GM12874 (cell line): ENCODE results near the gene EPS8.

ENCODE experiments used
- TF ChIP-seq, protein P1 (sequence below): IDR thresholded peaks from 2 replicates; pipeline ENCODE4 v1.5.1; 2011; ENCODE audit warnings: low read depth, mild to moderate bottlenecking, control low read depth, low read length, moderate library complexity; ENCODE audit not compliant: insufficient read depth

EPS8 gene

GRCh38 chr12:15669256-15669948 is 119.8 kb downstream of the EPS8 start:
- TF ChIP-seq, protein P1, sequence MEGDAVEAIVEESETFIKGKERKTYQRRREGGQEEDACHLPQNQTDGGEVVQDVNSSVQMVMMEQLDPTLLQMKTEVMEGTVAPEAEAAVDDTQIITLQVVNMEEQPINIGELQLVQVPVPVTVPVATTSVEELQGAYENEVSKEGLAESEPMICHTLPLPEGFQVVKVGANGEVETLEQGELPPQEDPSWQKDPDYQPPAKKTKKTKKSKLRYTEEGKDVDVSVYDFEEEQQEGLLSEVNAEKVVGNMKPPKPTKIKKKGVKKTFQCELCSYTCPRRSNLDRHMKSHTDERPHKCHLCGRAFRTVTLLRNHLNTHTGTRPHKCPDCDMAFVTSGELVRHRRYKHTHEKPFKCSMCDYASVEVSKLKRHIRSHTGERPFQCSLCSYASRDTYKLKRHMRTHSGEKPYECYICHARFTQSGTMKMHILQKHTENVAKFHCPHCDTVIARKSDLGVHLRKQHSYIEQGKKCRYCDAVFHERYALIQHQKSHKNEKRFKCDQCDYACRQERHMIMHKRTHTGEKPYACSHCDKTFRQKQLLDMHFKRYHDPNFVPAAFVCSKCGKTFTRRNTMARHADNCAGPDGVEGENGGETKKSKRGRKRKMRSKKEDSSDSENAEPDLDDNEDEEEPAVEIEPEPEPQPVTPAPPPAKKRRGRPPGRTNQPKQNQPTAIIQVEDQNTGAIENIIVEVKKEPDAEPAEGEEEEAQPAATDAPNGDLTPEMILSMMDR = no peak

DNA sequence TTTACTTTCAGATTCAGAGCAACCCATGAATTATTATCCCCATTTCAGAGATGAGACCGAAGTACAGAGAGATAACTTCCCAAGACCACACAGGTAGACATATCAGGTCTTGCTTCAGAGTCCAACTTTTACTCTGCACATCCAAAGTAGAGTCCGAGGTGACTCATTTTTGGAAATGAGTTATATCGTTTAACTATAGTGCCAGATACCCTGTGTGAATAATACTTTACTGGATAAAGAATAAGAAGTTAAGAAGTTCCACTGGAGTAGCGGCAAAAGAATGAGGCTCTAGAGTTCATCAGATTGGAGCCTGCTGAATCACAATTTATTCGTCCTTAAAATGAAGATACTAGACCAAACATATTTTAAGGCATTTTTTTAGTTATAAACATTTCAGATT is 124.7 kb downstream of the EPS8 start:
- TF ChIP-seq, protein P1 = no peak

DNA sequence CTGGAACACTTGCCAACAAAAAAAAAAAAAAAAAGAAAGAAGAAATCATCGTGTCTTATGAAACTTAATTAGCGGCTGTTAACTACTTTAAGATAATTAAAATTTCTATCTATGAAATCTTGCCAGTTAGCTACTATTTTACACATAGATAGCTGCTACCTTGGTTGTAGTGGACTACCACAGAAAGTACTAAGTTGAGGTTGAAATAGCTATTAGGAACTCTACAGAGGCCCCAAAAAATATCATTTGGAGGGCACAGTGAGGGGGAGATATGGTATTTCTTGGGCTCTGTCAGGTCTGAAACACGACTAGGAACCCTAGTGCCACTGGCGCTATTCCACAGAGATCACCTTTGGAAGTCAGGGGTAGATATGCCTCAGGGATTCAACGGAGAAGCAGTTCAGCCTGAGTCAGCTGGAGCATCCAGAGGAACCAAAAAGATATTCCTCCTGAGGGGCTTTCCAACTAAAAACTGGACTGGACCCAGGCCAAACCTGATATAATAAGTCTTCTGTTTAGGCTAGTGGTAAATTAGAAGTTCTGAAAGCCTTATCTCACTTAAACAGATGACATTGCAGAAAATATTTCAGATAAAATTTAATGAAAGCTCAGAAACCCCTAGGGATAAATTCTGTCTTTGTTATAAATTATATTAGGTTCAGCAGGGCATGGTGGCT is 126.1 kb downstream of the EPS8 start:
- TF ChIP-seq, protein P1 = no peak

- TF ChIP-seq, protein P1 = no peak
These were observed 126.7 kb downstream of the EPS8 start for GRCh38 chr12:15662303-15662980.

DNA sequence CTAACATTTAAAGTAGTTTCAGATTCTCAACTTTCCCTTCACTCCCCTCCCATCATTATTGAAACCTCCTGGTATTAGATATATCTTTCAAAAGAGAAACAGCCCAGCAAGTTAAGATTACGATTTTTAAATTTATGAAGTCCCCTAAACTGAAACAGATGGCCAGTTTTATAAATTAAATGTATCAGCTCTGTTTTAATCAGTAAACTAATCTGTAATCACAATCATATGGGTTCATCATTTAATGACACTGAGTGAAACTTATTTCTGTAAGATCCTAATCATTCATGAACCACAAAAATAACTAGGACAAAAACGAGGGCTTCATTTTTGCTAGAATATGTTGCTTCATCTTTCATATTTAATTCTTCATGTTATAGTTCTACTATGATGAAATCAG is 137.8 kb downstream of the EPS8 start:
- TF ChIP-seq, protein P1 = no peak

- TF ChIP-seq, protein P1 = no peak
These were observed 138.6 kb downstream of the EPS8 start for GRCh38 chr12:15650399-15651128.

DNA sequence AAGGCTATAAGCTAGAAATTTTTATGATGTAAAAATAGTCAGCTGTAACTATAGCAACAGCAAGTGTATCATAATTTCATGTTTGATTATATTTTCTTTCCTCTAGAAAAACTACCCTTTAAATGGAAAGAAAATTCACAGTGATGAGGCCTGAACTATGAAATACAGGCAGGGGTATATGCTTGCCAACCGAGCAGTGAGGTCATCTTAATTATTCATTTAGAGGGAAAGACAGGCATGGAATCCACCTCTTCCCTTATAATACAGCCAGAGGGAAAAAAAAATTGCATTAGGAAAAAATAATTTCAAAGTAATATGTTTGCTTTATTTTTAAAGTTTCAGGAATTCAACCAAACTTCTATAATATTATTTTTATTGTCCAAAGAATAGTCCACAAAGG is 139.8 kb downstream of the EPS8 start:
- TF ChIP-seq, protein P1 = no peak
